Neural progenitor cell (in vitro differentiated cells): ENCODE results near the gene FBXL4. TPM values are rescaled to one million over a fixed set of nuclear protein-coding genes. Genes with fewer than 3 reads are reported as not detected.
"Not testable (repeated sequence)": the region's sequence is repeated elsewhere in the genome, so short reads cannot be mapped to it uniquely, and the experiment has no call there.

ENCODE experiments used
- DNase-seq: peaks from one replicate; pipeline ENCODE4 v3.0.0-alpha.2; 2016; ENCODE audit warnings: low spot score
- H2AFZ ChIP-seq: fragments of 200-600 bp; sonication (generic); replicated peaks from 2 replicates; pipeline ENCODE4 v1.6.1; 2016; ENCODE audit warnings: antibody characterized with exemption
- H3F3A ChIP-seq: fragments of 200-600 bp; sonication (generic); 2 replicates; pipeline ENCODE4 v1.6.1; 2016; ENCODE audit warnings: antibody characterized with exemption, low read depth
- H3K27ac ChIP-seq: fragments of 200-600 bp; sonication (generic); 2 replicates; pipeline ENCODE4 v1.5.1; 2016; ENCODE audit warnings: mild to moderate bottlenecking
- H3K27me3 ChIP-seq: fragments of 200-600 bp; sonication (generic); 2 replicates; pipeline ENCODE4 v1.6.1; 2016; ENCODE audit warnings: mild to moderate bottlenecking, moderate library complexity
- H3K36me3 ChIP-seq: fragments of 200-600 bp; sonication (generic); 2 replicates; pipeline ENCODE4 v1.5.1; 2016
- H3K4me1 ChIP-seq: fragments of 200-600 bp; sonication (generic); 2 replicates; pipeline ENCODE4 v1.6.1; 2016; ENCODE audit warnings: mixed run types
- H3K4me2 ChIP-seq: fragments of 200-600 bp; sonication (generic); 2 replicates; pipeline ENCODE4 v1.6.1; 2016
- H3K4me3 ChIP-seq: fragments of 200-600 bp; sonication (generic); 2 replicates; pipeline ENCODE4 v1.5.1; 2016
- H3K79me2 ChIP-seq: fragments of 200-600 bp; sonication (generic); 2 replicates; pipeline ENCODE4 v1.6.1; 2016; ENCODE audit warnings: low read depth
- H3K9ac ChIP-seq: fragments of 200-600 bp; sonication (generic); 2 replicates; pipeline ENCODE4 v1.6.1; 2016
- H3K9me3 ChIP-seq: fragments of 200-600 bp; sonication (generic); 2 replicates; pipeline ENCODE4 v1.5.1; 2016; ENCODE audit warnings: low read depth
- H4K20me1 ChIP-seq: fragments of 200-600 bp; sonication (generic); 2 replicates; pipeline ENCODE4 v1.6.1; 2016; ENCODE audit warnings: low read depth
- H3K27ac Mint-ChIP-seq: 3 replicates; pipeline ENCODE4 v1.8.0; 2021; ENCODE audit warnings: mixed read lengths
- H3K27me3 Mint-ChIP-seq: 2 replicates; pipeline ENCODE4 v1.8.0; 2022; ENCODE audit warnings: low read depth, mild to moderate bottlenecking, inconsistent platforms, moderate library complexity, mixed read lengths; ENCODE audit not compliant: insufficient read depth
- H3K36me3 Mint-ChIP-seq: 3 replicates; pipeline ENCODE4 v1.8.0; 2021; ENCODE audit warnings: mixed read lengths
- H3K4me1 Mint-ChIP-seq: 3 replicates; pipeline ENCODE4 v1.8.0; 2021; ENCODE audit warnings: mixed read lengths
- H3K4me3 Mint-ChIP-seq: 3 replicates; pipeline ENCODE4 v1.8.0; 2021; ENCODE audit warnings: mild to moderate bottlenecking, moderate library complexity, mixed read lengths
- H3K9me3 Mint-ChIP-seq: 3 replicates; pipeline ENCODE4 v1.8.0; 2020; ENCODE audit warnings: mixed read lengths
- CTCF ChIP-seq: fragments of 200-600 bp; sonication (generic); IDR thresholded peaks from 2 replicates; pipeline ENCODE4 v1.5.1; 2017; ENCODE audit warnings: antibody characterized with exemption, mild to moderate bottlenecking
- EZH2 ChIP-seq: fragments of 200-600 bp; sonication (generic); IDR thresholded peaks from 2 replicates; pipeline ENCODE4 v1.6.1; 2017; ENCODE audit warnings: antibody characterized with exemption, mild to moderate bottlenecking, moderate library complexity
- EZH2phosphoT487 ChIP-seq: fragments of 200-600 bp; sonication (generic); IDR thresholded peaks from 2 replicates; pipeline ENCODE4 v1.6.1; 2017; ENCODE audit warnings: antibody characterized with exemption
- total RNA-seq: library from RNA; depleted of rRNA; stranded (reverse); fragments of >200 nt; gene quantifications from 2 replicates; pipeline ENCODE4 v1.2.3, GENCODE V29; 2015; ENCODE audit warnings: low replicate concordance

FBXL4 gene
- total RNA-seq, 1 donor from 2014 or later, result 18.3 TPM

GRCh38 chr6:98927534-98927933 is 20.2 kb downstream of the FBXL4 start:
- Mint-ChIP-seq H3K9me3 (no peaks in the 10 kb centered on the region), H3K4me1 (peaks cover 11% of the 10 kb centered on the region), H3K4me3 (no peak overlapping the region), H3K27me3 (no peaks in the 10 kb centered on the region), H3K27ac (no peak overlapping the region), H3K36me3 (peaks cover 21% of the 10 kb centered on the region)
- Histone ChIP-seq H4K20me1 (peaks cover 3% of the 10 kb centered on the region), H3K4me3 (no peak overlapping the region), H3K9ac (no peak overlapping the region), H3F3A (no peaks in the 10 kb centered on the region), H3K27ac (no peak overlapping the region), H3K36me3 (no peaks in the 10 kb centered on the region), H2AFZ (no peak overlapping the region), H3K9me3 (no peaks in the 10 kb centered on the region), H3K27me3 (no peaks in the 10 kb centered on the region), H3K79me2 (peaks cover 22% of the 10 kb centered on the region), H3K4me1 (peaks cover 10% of the 10 kb centered on the region), H3K4me2 (no peak overlapping the region)
- no peak for TF ChIP-seq EZH2
- no peak for TF ChIP-seq EZH2phosphoT487
- no peak for TF ChIP-seq CTCF
- DNase-seq, result no peak

GRCh38 chr6:98925831-98926230 is 21.9 kb downstream of the FBXL4 start:
- Histone ChIP-seq H4K20me1 (no peaks in the 10 kb centered on the region), H3K36me3 (no peaks in the 10 kb centered on the region), H3F3A (no peaks in the 10 kb centered on the region), H2AFZ (no peak overlapping the region), H3K4me3 (no peak overlapping the region), H3K27ac (no peak overlapping the region), H3K79me2 (peaks cover 20% of the 10 kb centered on the region), H3K9me3 (no peaks in the 10 kb centered on the region), H3K4me2 (no peak overlapping the region), H3K4me1 (no peaks in the 10 kb centered on the region), H3K27me3 (no peaks in the 10 kb centered on the region), H3K9ac (no peak overlapping the region)
- no peak for TF ChIP-seq EZH2phosphoT487
- H3K36me3 Mint-ChIP-seq, result peaks cover 22% of the 10 kb centered on the region
- no peak for DNase-seq
- no peaks in the 10 kb centered on the region for H3K27me3 Mint-ChIP-seq
- no peak overlapping the region for H3K27ac Mint-ChIP-seq
- H3K4me1 Mint-ChIP-seq, result no peaks in the 10 kb centered on the region
- H3K4me3 Mint-ChIP-seq, result no peak overlapping the region
- no peaks in the 10 kb centered on the region for H3K9me3 Mint-ChIP-seq

GRCh38 chr6:98924647-98925046 is 23.1 kb downstream of the FBXL4 start:
- Histone ChIP-seq H3K4me1 (no peaks in the 10 kb centered on the region), H3K36me3 (no peaks in the 10 kb centered on the region), H3F3A (no peaks in the 10 kb centered on the region), H3K4me2 (no peak overlapping the region), H3K9me3 (no peaks in the 10 kb centered on the region), H3K27ac (no peak overlapping the region), H3K79me2 (peaks cover 8% of the 10 kb centered on the region), H3K4me3 (no peak overlapping the region), H3K27me3 (no peaks in the 10 kb centered on the region), H3K9ac (no peak overlapping the region), H4K20me1 (no peaks in the 10 kb centered on the region), H2AFZ (no peak overlapping the region)
- Mint-ChIP-seq H3K9me3 (no peaks in the 10 kb centered on the region), H3K27me3 (no peaks in the 10 kb centered on the region), H3K4me1 (no peaks in the 10 kb centered on the region), H3K36me3 (peaks cover 17% of the 10 kb centered on the region), H3K4me3 (no peak overlapping the region), H3K27ac (no peak overlapping the region)
- DNase-seq, result no peak
- no peak for TF ChIP-seq EZH2
- TF ChIP-seq EZH2phosphoT487, result no peak
- TF ChIP-seq CTCF, result no peak

- no peak overlapping the region for H2AFZ ChIP-seq
- no peak overlapping the region for H3K4me3 ChIP-seq
- H3K27me3 Mint-ChIP-seq, result no peaks in the 10 kb centered on the region
- no peaks in the 10 kb centered on the region for H3K27me3 ChIP-seq
- H3K36me3 ChIP-seq, result no peaks in the 10 kb centered on the region
- TF ChIP-seq EZH2phosphoT487, result no peak
- no peak for TF ChIP-seq EZH2
- TF ChIP-seq CTCF, result no peak
- no peaks in the 10 kb centered on the region for H3K4me1 Mint-ChIP-seq
- no peak overlapping the region for H3K4me3 Mint-ChIP-seq
- H3K4me1 ChIP-seq, result no peaks in the 10 kb centered on the region
- H3K36me3 Mint-ChIP-seq, result peaks cover 14% of the 10 kb centered on the region
- no peaks in the 10 kb centered on the region for H3K9me3 ChIP-seq
- no peak overlapping the region for H3K27ac Mint-ChIP-seq
- H3K9ac ChIP-seq, result no peak overlapping the region
- H3F3A ChIP-seq, result no peaks in the 10 kb centered on the region
- H3K27ac ChIP-seq, result no peak overlapping the region
- peaks cover 2% of the 10 kb centered on the region for H3K9me3 Mint-ChIP-seq
- no peaks in the 10 kb centered on the region for H4K20me1 ChIP-seq
- H3K79me2 ChIP-seq, result no peaks in the 10 kb centered on the region
- H3K4me2 ChIP-seq, result no peak overlapping the region
- DNase-seq, result no peak
Observed at GRCh38 chr6:98920904-98921431, 26.8 kb downstream of the FBXL4 start.

GRCh38 chr6:98910946-98911345 is 36.8 kb downstream of the FBXL4 start:
- not testable (repeated sequence) for H3K79me2 ChIP-seq, H3K9me3 ChIP-seq, H2AFZ ChIP-seq, H4K20me1 ChIP-seq, H3K36me3 ChIP-seq, H3K4me3 Mint-ChIP-seq, H3K9ac ChIP-seq, H3K4me3 ChIP-seq, H3F3A ChIP-seq, H3K27ac ChIP-seq, H3K27ac Mint-ChIP-seq, H3K27me3 ChIP-seq, DNase-seq, H3K4me1 Mint-ChIP-seq, H3K4me1 ChIP-seq, H3K4me2 ChIP-seq, H3K27me3 Mint-ChIP-seq
- peaks cover 29% of the 10 kb centered on the region for H3K36me3 Mint-ChIP-seq
- peaks cover 27% of the 10 kb centered on the region for H3K9me3 Mint-ChIP-seq
